Esophagus squamous epithelium (tissue), 4 donors: ENCODE measurements around the gene CDK1.

Experiments
- POLR2A ChIP-seq, 4 donors: fragments of 450-650 bp; IDR thresholded peaks; one replicate each; pipeline ENCODE4 v1.6.1; 2017; ENCODE audit warnings: antibody characterized with exemption in 4 of 4, mild to moderate bottlenecking in 4 of 4, moderate library complexity in 3 of 4
- TF ChIP-seq, protein P1 (sequence below), 6 experiments: fragments of 450-650 bp in 4 of 6; fragments of 200-600 bp in 2 of 6; sonication (generic) in 2 of 6; IDR thresholded peaks; one replicate each; pipeline ENCODE4 v1.5.1; 2016 to 2019; ENCODE audit warnings: antibody characterized with exemption in 6 of 6, mild to moderate bottlenecking in 4 of 6, moderate library complexity in 4 of 6

DNA sequence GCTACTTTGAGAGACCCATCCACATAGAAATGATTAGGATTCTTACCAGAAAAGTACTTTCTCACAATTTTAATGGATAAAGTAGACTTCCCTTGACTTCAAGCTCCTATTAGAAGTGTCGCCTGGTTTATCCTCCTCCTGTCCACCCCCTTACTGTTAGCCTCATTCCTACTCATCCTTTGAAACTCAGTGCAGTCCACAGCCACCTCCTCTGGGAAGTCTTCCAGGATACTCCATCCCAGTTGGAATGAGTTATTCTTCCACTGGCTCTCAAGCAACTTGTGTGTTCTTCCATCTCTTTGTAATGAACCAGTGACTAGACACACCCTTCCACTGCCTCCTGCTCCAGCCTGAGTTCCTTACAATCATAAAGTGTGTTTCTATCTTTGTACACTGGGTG is 25.1 kb upstream of the CDK1 start:
- TF ChIP-seq, protein P1, sequence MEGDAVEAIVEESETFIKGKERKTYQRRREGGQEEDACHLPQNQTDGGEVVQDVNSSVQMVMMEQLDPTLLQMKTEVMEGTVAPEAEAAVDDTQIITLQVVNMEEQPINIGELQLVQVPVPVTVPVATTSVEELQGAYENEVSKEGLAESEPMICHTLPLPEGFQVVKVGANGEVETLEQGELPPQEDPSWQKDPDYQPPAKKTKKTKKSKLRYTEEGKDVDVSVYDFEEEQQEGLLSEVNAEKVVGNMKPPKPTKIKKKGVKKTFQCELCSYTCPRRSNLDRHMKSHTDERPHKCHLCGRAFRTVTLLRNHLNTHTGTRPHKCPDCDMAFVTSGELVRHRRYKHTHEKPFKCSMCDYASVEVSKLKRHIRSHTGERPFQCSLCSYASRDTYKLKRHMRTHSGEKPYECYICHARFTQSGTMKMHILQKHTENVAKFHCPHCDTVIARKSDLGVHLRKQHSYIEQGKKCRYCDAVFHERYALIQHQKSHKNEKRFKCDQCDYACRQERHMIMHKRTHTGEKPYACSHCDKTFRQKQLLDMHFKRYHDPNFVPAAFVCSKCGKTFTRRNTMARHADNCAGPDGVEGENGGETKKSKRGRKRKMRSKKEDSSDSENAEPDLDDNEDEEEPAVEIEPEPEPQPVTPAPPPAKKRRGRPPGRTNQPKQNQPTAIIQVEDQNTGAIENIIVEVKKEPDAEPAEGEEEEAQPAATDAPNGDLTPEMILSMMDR (IDR thresholded peaks at IDR 0.05): no peak
- TF ChIP-seq POLR2A (IDR thresholded peaks at IDR 0.05): no peak
